Frontal cortex (tissue), 4 donors: ENCODE results near the gene DDIT3. TPM values are rescaled to one million over a fixed set of nuclear protein-coding genes. Genes with fewer than 3 reads are reported as not detected.
"Not testable (repeated sequence)": the region's sequence is repeated elsewhere in the genome, so short reads cannot be mapped to it uniquely, and the experiment has no call there.

Experiments used
- DNase-seq, 2 donors: peaks; one replicate each; pipeline ENCODE4 v3.0.0; 2012; ENCODE audit warnings: low spot score in 2 of 2
- FAIRE-seq: peaks from 2 replicates; lab custom pipeline; 2012; peaks lifted over from hg19 to GRCh38; lab: Jason Lieb, UNC
- total RNA-seq: library from RNA; depleted of rRNA; stranded (reverse); fragments of >200 nt; gene quantifications from one replicate; pipeline ENCODE4 v1.2.3, GENCODE V29; 2014
- donor health status: control.
- donor health status: control.
- donor health status: control.

DDIT3 gene
- total RNA-seq, 1 donor from 2014 or later, result 4.9 TPM

GRCh38 chr12:57515408-57515933, 4.8 kb downstream of the DDIT3 start:
- no peak for FAIRE-seq
- DNase-seq, result no peak

DNA sequence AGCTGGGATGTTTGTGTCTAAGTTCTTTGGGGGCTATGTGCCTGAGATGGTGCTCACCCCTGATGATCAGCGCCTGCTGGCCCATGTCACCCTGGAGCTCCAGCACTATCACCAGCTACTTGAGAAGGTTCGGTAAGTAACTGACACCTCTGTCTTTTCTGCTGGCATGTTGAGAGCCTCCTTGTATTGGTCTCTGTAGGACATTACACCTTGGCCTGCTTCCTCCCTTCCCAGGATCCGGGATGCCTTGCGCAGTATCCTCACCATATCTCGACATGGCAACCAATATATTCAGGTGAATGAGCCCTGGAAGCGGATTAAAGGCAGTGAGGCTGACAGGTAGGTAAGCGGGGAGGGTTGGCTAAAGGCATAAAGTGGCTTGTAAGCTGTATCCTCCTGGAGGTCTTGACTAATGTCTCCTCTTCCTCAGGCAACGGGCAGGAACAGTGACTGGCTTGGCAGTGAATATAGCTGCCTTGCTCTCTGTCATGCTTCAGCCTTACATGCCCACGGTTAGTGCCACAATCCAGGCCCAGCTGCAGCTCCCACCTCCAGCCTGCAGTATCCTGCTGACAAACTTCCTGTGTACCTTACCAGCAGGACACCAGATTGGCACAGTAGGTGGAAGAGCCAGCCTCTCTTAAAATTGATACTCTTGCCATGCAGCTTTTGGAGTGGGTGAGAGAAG, 5.5 kb downstream of the DDIT3 start:
- DNase-seq, result no peak
- FAIRE-seq, result no peak

DNA sequence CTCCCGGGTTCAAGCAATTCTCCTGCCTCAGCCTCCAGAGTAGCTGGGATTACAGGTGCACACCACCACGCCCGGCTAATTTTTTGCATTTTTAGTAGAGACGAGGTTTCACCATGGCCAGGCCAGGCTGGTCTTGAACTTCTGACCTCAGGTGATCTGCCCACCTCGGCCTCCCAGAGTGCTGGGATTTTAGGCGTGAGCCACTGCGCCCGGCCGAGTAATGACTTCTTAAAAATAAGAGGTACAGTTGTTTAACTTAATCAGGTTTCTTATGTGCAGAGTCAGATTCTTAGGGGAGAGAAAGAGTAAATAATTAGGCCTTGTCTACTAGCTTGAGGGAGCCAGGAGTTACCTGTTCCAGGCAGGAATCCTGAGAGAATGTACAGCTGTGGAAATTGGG, 6.1 kb downstream of the DDIT3 start:
- FAIRE-seq, DNase-seq: not testable (repeated sequence)

GRCh38 chr12:57513677-57514076, 6.6 kb downstream of the DDIT3 start:
- DNase-seq, FAIRE-seq: not testable (repeated sequence)

DNA sequence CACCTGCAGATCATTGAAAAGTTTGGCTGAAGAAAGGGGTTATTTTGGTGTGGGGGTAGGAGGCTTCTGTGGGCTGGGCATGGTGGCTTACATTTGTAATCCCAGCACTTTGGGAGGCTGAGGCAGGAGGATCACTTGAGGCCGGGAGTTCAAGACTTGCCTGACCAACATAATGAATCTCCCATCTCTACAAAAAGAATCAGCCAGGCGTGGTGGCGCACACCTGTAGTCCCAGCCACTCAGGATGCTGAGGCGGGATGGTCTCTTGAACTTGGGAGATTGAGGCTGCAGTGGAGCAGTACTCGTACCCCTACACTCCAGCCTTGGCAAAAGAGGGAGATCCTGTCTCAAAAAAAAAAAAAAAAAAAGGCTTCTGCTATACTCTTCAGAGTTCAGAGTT, 7.0 kb downstream of the DDIT3 start:
- FAIRE-seq, result no peak

GRCh38 chr12:57512665-57513064, 7.6 kb downstream of the DDIT3 start:
- DNase-seq (no peak), FAIRE-seq (no peak)

More for the DNA sequence above, 7.0 kb downstream of the DDIT3 start:
- no peak for DNase-seq

GRCh38 chr12:57511588-57512325, 8.6 kb downstream of the DDIT3 start:
- no peak for FAIRE-seq
- DNase-seq, result no peak

GRCh38 chr12:57511161-57511560, 9.2 kb downstream of the DDIT3 start:
- no peak for DNase-seq
- no peak for FAIRE-seq

DNA sequence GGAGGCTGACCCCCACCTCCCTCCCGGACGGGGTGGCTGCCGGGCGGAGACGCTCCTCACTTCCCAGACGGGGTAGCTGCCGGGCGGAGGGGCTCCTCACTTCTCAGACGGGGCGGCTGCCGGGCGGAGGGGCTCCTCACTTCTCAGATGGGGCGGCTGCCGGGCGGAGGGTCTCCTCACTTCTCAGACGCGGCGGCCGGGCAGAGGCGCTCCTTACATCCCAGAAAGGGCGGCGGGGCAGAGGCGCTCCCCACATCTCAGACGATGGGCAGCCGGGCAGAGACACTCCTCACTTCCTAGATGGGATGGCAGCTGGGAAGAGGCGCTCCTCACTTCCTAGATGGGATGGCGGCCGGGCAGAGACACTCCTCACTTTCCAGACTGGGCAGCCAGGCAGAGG, 12.5 kb downstream of the DDIT3 start:
- not testable (repeated sequence) for FAIRE-seq, DNase-seq

GRCh38 chr12:57506541-57506940, 13.8 kb downstream of the DDIT3 start:
- DNase-seq, FAIRE-seq: not testable (repeated sequence)

- FAIRE-seq, DNase-seq: not testable (repeated sequence)
These were observed 17.9 kb downstream of the DDIT3 start for GRCh38 chr12:57502311-57502969.

DNA sequence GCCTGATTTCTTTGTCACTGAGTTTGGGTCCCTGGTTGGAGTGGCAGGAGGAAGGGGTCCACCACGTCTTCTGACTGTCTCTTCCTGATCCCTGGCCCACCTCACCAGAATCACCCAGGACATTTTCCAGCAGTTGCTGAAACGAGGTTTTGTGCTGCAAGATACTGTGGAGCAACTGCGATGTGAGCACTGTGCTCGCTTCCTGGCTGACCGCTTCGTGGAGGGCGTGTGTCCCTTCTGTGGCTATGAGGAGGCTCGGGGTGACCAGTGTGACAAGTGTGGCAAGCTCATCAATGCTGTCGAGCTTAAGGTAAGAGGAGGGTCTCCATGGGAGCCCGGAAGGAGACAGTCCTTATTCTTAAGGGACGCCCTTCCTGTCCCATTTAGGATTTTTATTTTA, 20.1 kb downstream of the DDIT3 start:
- FAIRE-seq (no peak), DNase-seq (no peak)

- FAIRE-seq (no peak), DNase-seq (no peak)
These were observed 21.7 kb downstream of the DDIT3 start for GRCh38 chr12:57498571-57498970.

DNA sequence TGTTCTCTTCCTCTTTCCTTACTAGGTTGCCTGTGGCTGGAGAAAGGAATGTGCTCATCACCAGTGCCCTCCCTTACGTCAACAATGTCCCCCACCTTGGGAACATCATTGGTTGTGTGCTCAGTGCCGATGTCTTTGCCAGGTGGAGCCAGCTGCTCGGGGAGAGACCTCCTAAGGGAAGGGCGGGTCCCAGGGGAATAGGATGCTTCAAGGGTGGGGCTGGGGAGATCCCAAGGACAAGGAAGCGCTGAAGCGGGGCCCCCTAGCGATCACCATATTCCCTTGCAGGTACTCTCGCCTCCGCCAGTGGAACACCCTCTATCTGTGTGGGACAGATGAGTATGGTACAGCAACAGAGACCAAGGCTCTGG, 22.2 kb downstream of the DDIT3 start:
- DNase-seq (no peak), FAIRE-seq (no peak)

DNA sequence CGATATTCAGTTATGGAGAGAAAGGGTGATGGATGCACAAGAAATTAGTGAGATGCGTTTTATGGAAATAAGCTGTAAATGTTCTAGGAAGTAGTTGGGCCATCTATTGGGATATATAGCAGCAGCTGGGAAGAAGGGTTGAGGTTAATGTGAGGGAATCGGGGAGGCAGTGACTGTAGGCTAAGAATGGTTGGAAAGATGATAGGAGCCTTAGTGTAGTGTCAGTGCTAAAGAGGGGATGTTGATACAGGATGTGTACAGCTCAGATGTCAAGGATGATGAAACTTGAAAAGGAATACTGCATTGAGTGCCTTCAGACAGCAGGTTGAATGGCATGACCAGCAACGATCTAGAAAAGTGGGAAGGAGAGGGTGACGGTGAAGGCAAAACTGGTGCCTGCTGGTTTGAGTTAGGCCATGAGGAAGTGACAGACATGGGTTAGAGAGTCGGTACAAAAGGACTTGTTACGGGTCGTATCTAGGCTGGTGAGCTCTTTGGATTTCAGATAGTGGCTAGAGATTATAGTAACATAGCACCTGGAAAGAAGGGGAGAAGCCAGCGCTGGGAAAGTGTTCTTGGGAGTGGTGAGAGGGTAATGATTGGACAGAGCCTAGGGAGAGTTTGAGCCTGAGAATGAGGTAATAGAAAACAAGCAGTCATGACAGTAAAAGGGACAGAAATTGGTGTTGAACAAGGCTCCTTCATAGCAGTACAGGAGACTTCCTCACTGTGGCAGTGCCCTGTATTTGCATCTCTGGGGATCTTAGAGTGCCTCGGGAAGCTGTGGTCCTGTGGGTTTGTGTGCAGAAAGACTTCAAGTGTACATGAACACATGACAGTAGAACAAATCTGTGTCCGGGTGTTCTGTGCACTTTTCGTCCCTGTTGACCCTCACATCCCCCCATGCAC, 22.8 kb downstream of the DDIT3 start:
- DNase-seq (no peak), FAIRE-seq (no peak)

DNA sequence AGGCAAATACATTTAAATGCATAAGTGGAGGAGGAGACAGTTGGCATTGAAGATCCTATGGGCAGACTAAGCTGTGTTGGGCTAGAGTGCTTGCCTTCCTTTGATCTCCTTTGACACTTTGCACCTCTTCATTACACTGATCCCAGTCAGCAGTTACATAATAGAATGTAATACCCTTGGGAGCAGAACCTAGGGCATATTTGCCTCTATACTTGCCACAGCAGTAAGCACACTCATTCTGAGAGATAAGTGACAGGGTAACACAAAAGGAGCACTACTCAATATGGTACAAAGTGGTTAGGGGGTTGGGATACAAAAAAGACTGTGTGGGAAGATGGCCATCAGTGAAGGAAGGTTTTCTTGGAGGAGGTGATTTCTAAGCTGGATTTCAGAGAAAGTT, 23.5 kb downstream of the DDIT3 start:
- DNase-seq (no peak), FAIRE-seq (no peak)

DNA sequence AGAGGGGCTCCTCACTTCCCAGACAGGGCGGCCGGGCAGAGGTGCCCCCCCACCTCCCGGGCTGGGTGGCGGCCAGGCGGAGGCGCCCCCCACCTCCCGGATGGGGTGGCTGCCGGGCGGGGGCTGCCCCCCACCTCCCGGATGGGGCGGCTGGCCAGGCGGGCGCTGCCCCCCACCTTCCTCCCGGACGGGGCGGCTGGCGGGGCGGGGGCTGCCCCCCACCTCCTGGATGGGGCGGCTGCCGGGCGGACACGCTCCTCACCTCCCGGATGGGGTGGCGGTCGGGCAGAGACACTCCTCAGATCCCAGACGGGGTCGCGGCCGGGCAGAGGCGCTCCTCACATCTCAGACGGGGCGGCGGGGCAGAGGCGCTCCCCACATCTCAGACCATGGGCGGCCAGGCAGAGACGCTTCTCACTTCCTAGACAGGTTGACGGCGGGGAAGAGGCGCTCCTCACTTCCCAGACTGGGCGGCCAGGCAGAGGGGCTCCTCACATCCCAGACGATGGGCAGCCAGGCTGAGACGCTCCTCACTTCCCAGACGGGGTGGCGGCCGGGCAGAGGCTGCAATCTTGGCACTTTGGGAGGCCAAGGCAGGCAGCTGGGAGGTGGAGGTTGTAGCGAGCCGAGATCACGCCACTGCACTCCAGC, 25.1 kb downstream of the DDIT3 start:
- FAIRE-seq, result not testable (repeated sequence)

GRCh38 chr12:57491393-57492280, 28.7 kb downstream of the DDIT3 start:
- FAIRE-seq (no peak), DNase-seq (no peak)

More for the DNA sequence above, 25.1 kb downstream of the DDIT3 start:
- not testable (repeated sequence) for DNase-seq
